Astrocyte (in vitro differentiated cells and primary cell): Measurements from ENCODE around the gene STX4. TPM values are rescaled to one million over a fixed set of nuclear protein-coding genes. Genes with fewer than 3 reads are reported as not detected.
A peak's percentile ranks its signal among the peaks of the same experiment; 100 is the strongest.

Source experiments
- DNase-seq: peaks from one replicate; pipeline ENCODE4 v3.0.0-alpha.2; 2010; ENCODE audit warnings: low read depth
- FAIRE-seq: peaks from 2 replicates; lab custom pipeline; 2011; peaks lifted over from hg19 to GRCh38; lab: Jason Lieb, UNC
- H2AFZ ChIP-seq: 2 replicates; pipeline ENCODE4 v1.6.0; 2012; ENCODE audit warnings: low read depth, low read length, inconsistent platforms
- H3K27ac ChIP-seq: 2 replicates; pipeline ENCODE4 v1.5.1; 2011; ENCODE audit warnings: low read depth, low read length, inconsistent platforms
- H3K27me3 ChIP-seq: 2 replicates; pipeline ENCODE4 v1.6.0; 2011; ENCODE audit warnings: low read length, inconsistent platforms; ENCODE audit not compliant: insufficient read depth
- H3K36me3 ChIP-seq: 2 replicates; pipeline ENCODE4 v1.5.1; 2011; ENCODE audit warnings: low read length, inconsistent platforms; ENCODE audit not compliant: insufficient read depth
- H3K4me1 ChIP-seq: 2 replicates; pipeline ENCODE4 v1.5.1; 2011; ENCODE audit warnings: low read length, inconsistent platforms; ENCODE audit not compliant: insufficient read depth
- H3K4me2 ChIP-seq: 2 replicates; pipeline ENCODE4 v1.6.0; 2012; ENCODE audit warnings: low read length, inconsistent platforms
- H3K4me3 ChIP-seq: 2 replicates; pipeline ENCODE4 v1.5.1; 2011; ENCODE audit warnings: low read depth, mild to moderate bottlenecking, low read length, inconsistent platforms; ENCODE audit not compliant: insufficient read depth
- H3K79me2 ChIP-seq: 2 replicates; pipeline ENCODE4 v1.6.0; 2012; ENCODE audit warnings: mild to moderate bottlenecking, low read length, inconsistent platforms; ENCODE audit not compliant: insufficient read depth
- H3K9ac ChIP-seq: 2 replicates; pipeline ENCODE4 v1.6.0; 2012; ENCODE audit warnings: mild to moderate bottlenecking, low read length, inconsistent platforms
- H3K9me3 ChIP-seq: 2 replicates; pipeline ENCODE4 v1.5.1; 2012; ENCODE audit warnings: low read depth, mild to moderate bottlenecking, low read length, inconsistent platforms; ENCODE audit not compliant: insufficient read depth
- H4K20me1 ChIP-seq: 2 replicates; pipeline ENCODE4 v1.6.0; 2012; ENCODE audit warnings: low read length, inconsistent platforms; ENCODE audit not compliant: insufficient read depth
- H3K27ac Mint-ChIP-seq: one replicate; pipeline ENCODE4 v1.8.0; 2021; ENCODE audit warnings: mild to moderate bottlenecking, mixed read lengths; ENCODE audit not compliant: unreplicated experiment
- H3K27me3 Mint-ChIP-seq: one replicate; pipeline ENCODE4 v1.8.0; 2021; ENCODE audit warnings: low read depth, mixed read lengths; ENCODE audit not compliant: unreplicated experiment
- H3K36me3 Mint-ChIP-seq: one replicate; pipeline ENCODE4 v1.8.0; 2021; ENCODE audit warnings: low read depth, mixed read lengths; ENCODE audit not compliant: unreplicated experiment
- H3K4me1 Mint-ChIP-seq: one replicate; pipeline ENCODE4 v1.8.0; 2021; ENCODE audit warnings: low read depth, mixed read lengths; ENCODE audit not compliant: unreplicated experiment
- H3K4me3 Mint-ChIP-seq: one replicate; pipeline ENCODE4 v1.8.0; 2021; ENCODE audit warnings: mild to moderate bottlenecking, moderate library complexity, mixed read lengths; ENCODE audit not compliant: unreplicated experiment
- H3K9me3 Mint-ChIP-seq: one replicate; pipeline ENCODE4 v1.8.0; 2021; ENCODE audit warnings: mild to moderate bottlenecking, mixed read lengths; ENCODE audit not compliant: unreplicated experiment
- CTCF ChIP-seq: IDR thresholded peaks from 2 replicates; pipeline ENCODE4 v1.5.1; 2011; ENCODE audit warnings: low read depth, mild to moderate bottlenecking, inconsistent platforms, low read length, moderate library complexity; ENCODE audit not compliant: insufficient read depth
- EZH2 ChIP-seq: IDR thresholded peaks from 2 replicates; pipeline ENCODE4 v1.6.1; 2012; ENCODE audit warnings: mild to moderate bottlenecking, low read length, inconsistent platforms; ENCODE audit not compliant: insufficient read depth
- total RNA-seq: library from RNA; stranded (reverse); gene quantifications from 2 replicates; pipeline ENCODE4 v1.2.1, GENCODE V29; 2021

The STX4 gene
- total RNA-seq, 1 donor from 2014 or later = 56.0 TPM

- H4K20me1 ChIP-seq = no peaks in the 10 kb centered on the region
- H2AFZ ChIP-seq = no peak overlapping the region
- H3K27ac Mint-ChIP-seq = no peak overlapping the region
- H3K27me3 Mint-ChIP-seq = no peaks in the 10 kb centered on the region
- no peak for TF ChIP-seq EZH2
- H3K9me3 Mint-ChIP-seq = no peaks in the 10 kb centered on the region
- H3K36me3 ChIP-seq = no peaks in the 10 kb centered on the region
- no peaks in the 10 kb centered on the region for H3K79me2 ChIP-seq
- no peak overlapping the region for H3K4me3 Mint-ChIP-seq
- no peaks in the 10 kb centered on the region for H3K9me3 ChIP-seq
- peaks cover 5% of the 10 kb centered on the region for H3K4me1 Mint-ChIP-seq
- no peak for DNase-seq
- H3K4me2 ChIP-seq = no peak overlapping the region
- H3K4me3 ChIP-seq = no peak overlapping the region
- H3K27me3 ChIP-seq = no peaks in the 10 kb centered on the region
- H3K4me1 ChIP-seq = no peaks in the 10 kb centered on the region
- no peak overlapping the region for H3K9ac ChIP-seq
- H3K36me3 Mint-ChIP-seq = no peaks in the 10 kb centered on the region
- no peak for FAIRE-seq
- no peak overlapping the region for H3K27ac ChIP-seq
Measured at GRCh38 chr16:31022544-31023251, 10.7 kb upstream of the STX4 start.

GRCh38 chr16:31023252-31023602 lies 10.1 kb upstream of the STX4 start:
- H3K9me3 ChIP-seq = no peaks in the 10 kb centered on the region
- no peaks in the 10 kb centered on the region for H3K4me1 ChIP-seq
- DNase-seq = no peak
- no peak overlapping the region for H3K4me2 ChIP-seq
- no peak overlapping the region for H3K4me3 ChIP-seq
- Mint-ChIP-seq H3K4me1 (peaks cover 5% of the 10 kb centered on the region), H3K9me3 (no peaks in the 10 kb centered on the region), H3K27ac (no peak overlapping the region), H3K27me3 (no peaks in the 10 kb centered on the region), H3K4me3 (no peak overlapping the region), H3K36me3 (no peaks in the 10 kb centered on the region)
- H3K9ac ChIP-seq = no peak overlapping the region
- no peaks in the 10 kb centered on the region for H4K20me1 ChIP-seq
- TF ChIP-seq CTCF (no peak), EZH2 (no peak)
- no peak overlapping the region for H2AFZ ChIP-seq
- H3K36me3 ChIP-seq = no peaks in the 10 kb centered on the region
- no peak overlapping the region for H3K27ac ChIP-seq
- no peaks in the 10 kb centered on the region for H3K27me3 ChIP-seq
- no peaks in the 10 kb centered on the region for H3K79me2 ChIP-seq
- no peak for FAIRE-seq

GRCh38 chr16:31023627-31024226 lies 9.6 kb upstream of the STX4 start:
- Histone ChIP-seq H3K36me3 (no peaks in the 10 kb centered on the region), H2AFZ (no peak overlapping the region), H3K4me3 (no peak overlapping the region), H3K4me1 (no peaks in the 10 kb centered on the region), H3K27me3 (no peaks in the 10 kb centered on the region), H3K9me3 (no peaks in the 10 kb centered on the region), H3K4me2 (no peak overlapping the region), H3K27ac (no peak overlapping the region), H3K9ac (no peak overlapping the region), H4K20me1 (no peaks in the 10 kb centered on the region), H3K79me2 (no peaks in the 10 kb centered on the region)
- H3K27ac Mint-ChIP-seq = no peak overlapping the region
- H3K27me3 Mint-ChIP-seq = no peaks in the 10 kb centered on the region
- FAIRE-seq = no peak
- no peak for DNase-seq
- no peaks in the 10 kb centered on the region for H3K36me3 Mint-ChIP-seq
- TF ChIP-seq EZH2 (no peak), CTCF (no peak)
- peak overlapping the region; percentile 17 for H3K4me3 Mint-ChIP-seq
- H3K4me1 Mint-ChIP-seq = peaks cover 5% of the 10 kb centered on the region
- H3K9me3 Mint-ChIP-seq = no peaks in the 10 kb centered on the region
